DND-41 (cell line): ENCODE data around the gene TTBK1.

Source experiments
- CTCF ChIP-seq: IDR thresholded peaks from 2 replicates; pipeline ENCODE4 v1.5.1; 2012; ENCODE audit warnings: borderline replicate concordance, low read length, moderate library complexity, mild to moderate bottlenecking; ENCODE audit not compliant: poor library complexity, severe bottlenecking; ENCODE audit errors: extremely low read depth
- EZH2 ChIP-seq: IDR thresholded peaks from 3 replicates; pipeline ENCODE4 v1.6.1; 2012; ENCODE audit warnings: borderline replicate concordance, low read depth, mild to moderate bottlenecking, moderate library complexity, low read length, inconsistent platforms; ENCODE audit not compliant: severe bottlenecking

GRCh38 chr6:43276577-43277305, 33.5 kb downstream of the TTBK1 start:
- TF ChIP-seq CTCF (no peak), EZH2 (no peak)
